A204.1 (cell line): ENCODE measurements around the gene LHFPL3.

Source experiments
- FAIRE-seq: peaks from 2 replicates; lab custom pipeline; 2012; peaks lifted over from hg19 to GRCh38; lab: Jason Lieb, UNC

The LHFPL3 gene

DNA sequence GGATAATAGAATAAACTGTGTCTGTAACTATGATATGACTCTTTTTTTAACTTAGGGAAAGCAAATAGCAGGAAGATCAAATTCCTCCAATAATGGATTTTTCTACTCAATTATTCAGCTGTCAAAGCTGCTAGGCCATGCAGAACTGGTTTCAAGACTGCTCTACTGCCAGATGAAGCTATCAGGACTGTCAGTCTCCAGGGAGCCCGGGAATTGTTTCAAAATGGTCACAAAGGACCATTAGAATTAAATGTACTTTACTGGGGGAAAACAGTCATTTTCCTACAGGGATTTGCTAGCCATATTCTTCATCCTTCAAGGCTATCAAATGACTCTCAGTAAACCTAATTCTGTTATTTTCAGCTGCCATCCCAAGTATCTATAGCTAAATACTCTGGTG is 276.3 kb downstream of the LHFPL3 start:
- FAIRE-seq = no peak

DNA sequence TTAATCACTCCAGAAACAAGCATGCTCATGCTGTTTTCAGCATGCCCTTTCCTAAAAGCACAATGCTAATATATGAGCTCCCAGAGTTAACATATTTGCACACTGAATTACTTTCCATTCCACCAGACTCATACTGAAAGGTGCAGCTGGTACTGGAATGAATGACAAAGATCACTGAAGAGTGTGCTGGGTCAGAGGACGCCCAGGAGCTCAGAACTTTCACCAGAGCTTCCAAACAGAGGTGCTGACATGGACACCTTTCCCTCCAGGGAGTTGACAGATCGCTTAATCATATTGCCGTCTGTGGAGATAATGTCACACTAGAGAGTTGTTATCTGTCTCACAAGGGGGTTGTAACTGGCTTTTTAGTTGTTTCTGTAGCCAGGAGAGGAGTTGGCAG is 292.9 kb downstream of the LHFPL3 start:
- FAIRE-seq = no peak

GRCh38 chr7:104625956-104626355 is 297.6 kb downstream of the LHFPL3 start:
- FAIRE-seq = no peak

- no peak for FAIRE-seq
These were observed 299.1 kb downstream of the LHFPL3 start for GRCh38 chr7:104627516-104627915.

DNA sequence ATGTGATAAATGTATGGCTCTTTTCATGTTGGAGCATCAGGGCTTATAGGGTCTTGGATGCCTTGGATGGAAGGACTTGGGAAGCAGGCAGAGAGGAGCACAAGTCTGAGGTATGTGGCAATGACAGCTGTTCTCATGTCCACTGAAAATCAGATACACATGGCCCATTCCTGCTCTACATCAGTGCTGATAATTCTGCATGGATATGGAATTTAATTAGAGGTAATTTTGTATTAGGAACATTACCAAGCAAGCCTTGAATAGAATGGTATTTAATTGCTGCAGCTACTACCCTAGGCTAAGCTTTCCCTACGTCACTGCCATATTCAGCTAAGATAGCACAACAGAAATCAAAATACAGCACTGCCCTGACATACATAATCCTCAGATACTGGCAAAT is 299.6 kb downstream of the LHFPL3 start:
- no peak for FAIRE-seq

DNA sequence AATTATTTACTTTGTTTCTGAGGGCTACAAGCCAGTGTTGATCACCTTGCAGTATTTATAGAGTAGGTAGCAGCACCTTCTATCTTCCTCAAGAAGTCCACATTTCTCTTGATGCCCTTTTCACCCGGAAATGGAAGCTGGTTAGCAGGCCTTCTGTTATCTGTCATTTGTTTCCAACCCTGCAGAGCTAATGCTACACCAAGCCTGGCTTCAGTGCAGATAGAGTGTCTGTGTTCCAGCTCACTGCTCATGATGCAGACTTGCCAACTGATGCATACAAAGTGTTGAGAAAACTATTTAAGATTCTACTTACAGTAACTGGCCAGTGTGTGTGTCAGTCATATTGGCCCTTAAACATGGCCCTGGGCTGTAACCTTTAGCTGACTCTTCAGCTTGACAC is 301.0 kb downstream of the LHFPL3 start:
- no peak for FAIRE-seq

- FAIRE-seq = no peak
These were observed 312.1 kb downstream of the LHFPL3 start for GRCh38 chr7:104640506-104640905.

DNA sequence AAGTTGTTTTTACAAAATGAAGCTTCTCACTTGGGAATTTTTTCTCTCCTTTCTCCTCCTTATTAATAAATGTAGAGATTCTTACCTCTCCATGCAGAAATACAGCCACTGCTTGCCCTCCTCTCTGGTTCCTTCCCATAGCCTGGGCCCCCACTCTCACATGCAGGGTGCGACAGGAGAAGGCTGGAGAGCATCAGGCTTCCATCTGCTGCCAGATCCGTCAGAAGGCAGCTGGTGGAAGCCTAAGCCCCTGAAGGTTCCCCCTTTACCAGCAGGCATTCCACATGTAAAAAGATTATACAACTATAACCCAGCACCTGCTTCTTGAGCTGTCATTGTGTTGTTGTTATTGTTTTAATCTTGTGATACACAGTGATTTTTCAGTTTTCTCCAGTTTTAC is 314.2 kb downstream of the LHFPL3 start:
- no peak for FAIRE-seq

GRCh38 chr7:104643587-104644217 is 315.3 kb downstream of the LHFPL3 start:
- peak; percentile 48 for FAIRE-seq

DNA sequence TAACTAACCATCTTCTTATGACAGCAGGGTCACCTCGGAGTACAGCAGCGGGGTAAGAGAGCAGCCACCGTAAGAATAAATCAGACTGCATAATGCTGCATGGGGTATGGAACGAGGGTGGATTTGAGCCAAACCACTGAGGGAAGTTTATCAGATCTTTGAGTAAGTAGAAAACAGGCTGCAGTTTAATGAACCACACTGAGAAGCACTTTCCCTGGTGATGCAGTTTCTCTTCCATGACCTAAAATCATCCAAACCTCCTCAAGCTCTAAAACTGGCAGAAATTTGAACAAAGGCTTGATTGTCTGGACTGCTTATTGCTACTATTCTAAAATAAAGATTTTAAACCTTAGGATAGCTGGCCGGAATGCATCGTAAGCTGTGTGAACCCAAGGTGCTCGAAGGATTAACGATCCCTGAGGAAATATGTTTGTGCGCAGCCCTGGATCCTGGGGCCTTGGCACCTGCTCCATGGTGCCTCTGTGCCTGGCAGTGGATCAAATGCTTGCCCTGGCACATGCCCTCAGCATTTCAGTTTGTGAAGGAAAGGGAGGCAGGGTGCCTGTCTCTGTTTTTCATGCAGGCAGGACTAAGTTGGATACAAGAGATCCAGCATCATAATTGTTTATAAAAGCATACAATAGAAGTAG is 322.7 kb downstream of the LHFPL3 start:
- FAIRE-seq = no peak

DNA sequence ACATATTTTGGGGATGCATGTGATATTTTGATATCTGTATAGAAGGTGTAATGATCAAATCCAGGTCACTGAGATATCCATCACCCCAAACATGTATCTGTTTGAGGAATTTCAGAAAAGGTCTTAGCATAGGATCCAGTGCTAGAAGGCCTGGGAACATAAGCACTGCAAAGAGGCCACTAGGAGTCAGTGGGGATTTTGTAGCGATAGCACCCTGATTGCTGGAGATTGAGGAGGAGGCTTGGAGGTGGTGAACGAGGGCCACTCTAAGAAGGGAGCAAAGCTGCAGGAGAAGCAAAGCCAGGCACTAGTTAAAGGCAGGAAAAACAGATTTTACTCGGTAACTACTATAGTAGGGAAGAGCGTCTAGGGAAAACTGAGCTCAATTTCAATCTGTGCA is 324.0 kb downstream of the LHFPL3 start:
- no peak for FAIRE-seq

GRCh38 chr7:104652865-104653264 is 324.5 kb downstream of the LHFPL3 start:
- FAIRE-seq = no peak

- no peak for FAIRE-seq
These were observed 325.5 kb downstream of the LHFPL3 start for GRCh38 chr7:104653825-104654401.

GRCh38 chr7:104655592-104655991 is 327.2 kb downstream of the LHFPL3 start:
- FAIRE-seq = no peak

DNA sequence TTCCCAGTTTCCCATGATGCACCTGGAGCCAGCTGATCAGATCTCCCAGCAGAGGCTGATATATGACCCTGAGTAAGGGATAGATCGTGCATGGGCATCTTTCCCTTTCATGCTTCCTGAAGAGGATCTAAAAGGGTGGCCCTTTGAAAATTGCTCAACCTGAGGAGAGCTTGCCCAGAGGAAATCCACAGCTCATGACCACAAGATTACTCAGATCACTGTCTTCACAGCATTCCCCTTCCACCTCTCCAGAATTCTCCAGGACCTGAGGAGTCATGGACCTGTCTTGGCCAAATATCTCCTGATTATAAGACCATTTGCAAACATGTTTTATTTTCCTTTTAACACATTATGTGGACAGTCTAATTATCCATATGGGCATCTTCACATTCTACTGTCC is 328.1 kb downstream of the LHFPL3 start:
- FAIRE-seq = no peak

DNA sequence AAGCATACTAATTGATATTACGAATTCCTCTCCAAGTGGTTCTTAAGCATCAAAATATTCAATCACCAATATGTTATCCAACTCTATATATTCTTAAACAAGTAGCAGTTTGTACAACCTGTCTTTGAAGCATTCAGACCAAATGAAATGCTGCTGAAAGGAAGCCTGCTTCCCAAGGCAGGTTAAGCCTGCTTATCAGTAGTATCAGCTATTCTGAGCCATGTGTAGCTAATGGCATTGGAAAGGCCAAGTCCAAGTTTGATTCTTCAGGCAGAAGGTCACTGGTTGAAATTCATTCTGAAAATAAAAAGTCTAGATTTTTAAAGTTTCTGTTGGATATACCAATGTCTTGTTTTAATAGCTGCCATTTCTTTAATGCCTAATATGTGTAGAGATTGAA is 328.7 kb downstream of the LHFPL3 start:
- no peak for FAIRE-seq

DNA sequence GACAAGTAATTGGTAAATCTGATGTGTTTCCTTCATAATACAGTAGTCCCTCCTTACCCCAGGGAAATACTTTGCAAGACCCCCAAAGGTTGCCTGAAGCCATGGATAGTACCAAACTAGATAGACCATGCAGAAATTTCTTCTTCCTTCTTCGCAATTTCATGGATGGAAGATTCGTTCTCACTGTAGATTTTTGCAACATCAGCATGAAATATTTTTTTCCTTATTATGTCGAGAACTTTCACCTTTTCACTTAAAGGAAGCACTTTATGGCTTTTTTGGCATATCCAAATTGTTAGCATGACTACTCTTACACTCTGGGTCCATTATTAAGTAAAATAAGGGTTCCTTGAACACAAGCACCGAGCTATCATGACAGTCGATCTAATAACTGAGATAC is 333.2 kb downstream of the LHFPL3 start:
- FAIRE-seq = no peak

- no peak for FAIRE-seq
These were observed 336.2 kb downstream of the LHFPL3 start for GRCh38 chr7:104664648-104665047.

GRCh38 chr7:104677587-104677986 is 349.2 kb downstream of the LHFPL3 start:
- no peak for FAIRE-seq

- no peak for FAIRE-seq
These were observed 350.7 kb downstream of the LHFPL3 start for GRCh38 chr7:104679085-104679484.

DNA sequence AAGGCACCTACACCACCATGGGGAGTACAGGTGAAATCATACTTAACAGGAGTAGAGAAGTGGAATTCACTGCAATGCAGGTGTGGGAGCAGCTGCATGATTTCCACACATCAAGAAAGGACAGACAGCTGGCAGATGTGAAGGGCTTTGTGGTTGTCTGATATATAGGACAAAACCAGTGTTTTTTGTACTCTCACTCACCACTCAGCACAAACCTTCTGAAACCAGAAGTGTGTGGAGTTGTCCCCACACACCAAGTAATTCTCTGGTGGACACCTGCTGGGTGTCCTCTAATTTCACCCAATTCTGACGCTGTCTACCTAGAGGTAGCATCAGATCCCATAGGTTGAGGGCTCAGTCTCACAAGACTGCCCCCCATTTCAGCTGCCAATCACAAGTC is 357.9 kb downstream of the LHFPL3 start:
- no peak for FAIRE-seq

- no peak for FAIRE-seq
These were observed 366.3 kb downstream of the LHFPL3 start for GRCh38 chr7:104694710-104695109.

GRCh38 chr7:104695563-104695962 is 367.2 kb downstream of the LHFPL3 start:
- no peak for FAIRE-seq

- FAIRE-seq = no peak
These were observed 371.9 kb downstream of the LHFPL3 start for GRCh38 chr7:104700336-104700735.
